Stimulated activated CD8-positive, alpha-beta memory T cell treated with anti-CD3 and anti-CD28 coated beads, Interleukin-15, amount 100 ng/mL, for 24 hours (primary cell): ENCODE measurements around the gene CD68.
A peak's percentile ranks its signal among the peaks of the same experiment; 100 is the strongest.
"Not testable (repeated sequence)": the region's sequence is repeated elsewhere in the genome, so short reads cannot be mapped to it uniquely, and the experiment has no call there.

Experiments
- DNase-seq: peaks from one replicate; pipeline ENCODE4 v3.0.0-alpha.2; 2020; ENCODE audit warnings: low read depth

The CD68 gene

DNA sequence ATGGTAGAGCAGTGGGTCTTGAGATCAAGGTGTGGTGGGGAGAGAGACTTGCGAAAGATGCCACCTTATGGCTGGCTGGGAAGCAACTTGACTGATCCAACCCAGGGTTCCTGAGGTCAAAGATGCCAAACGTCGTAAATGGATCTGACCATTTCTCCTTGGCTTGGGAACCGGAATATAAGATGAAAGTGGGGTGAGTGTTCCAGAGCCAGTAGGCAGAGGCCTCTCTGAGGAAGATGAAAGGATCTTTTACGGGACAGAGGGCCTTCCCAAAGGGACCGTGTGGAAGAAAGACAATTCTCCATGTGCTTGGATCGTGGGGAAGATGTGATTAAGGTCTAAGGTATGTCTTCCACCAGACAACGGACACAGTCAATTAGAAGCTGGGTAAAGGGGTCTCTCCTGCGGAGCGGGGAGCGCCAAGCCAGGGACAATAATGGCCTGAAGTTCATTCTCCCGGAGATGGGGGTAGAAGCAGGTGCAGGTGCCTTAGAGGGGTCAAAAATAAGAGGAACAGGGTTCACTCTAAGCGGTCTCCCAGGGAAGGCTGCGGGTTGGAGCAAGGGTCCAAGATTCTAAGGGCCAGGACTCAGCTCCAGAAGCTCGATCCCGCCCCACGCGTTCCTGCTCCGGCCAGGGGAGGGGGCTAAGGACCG is 34.5 kb downstream of the CD68 start:
- no peak for DNase-seq

DNA sequence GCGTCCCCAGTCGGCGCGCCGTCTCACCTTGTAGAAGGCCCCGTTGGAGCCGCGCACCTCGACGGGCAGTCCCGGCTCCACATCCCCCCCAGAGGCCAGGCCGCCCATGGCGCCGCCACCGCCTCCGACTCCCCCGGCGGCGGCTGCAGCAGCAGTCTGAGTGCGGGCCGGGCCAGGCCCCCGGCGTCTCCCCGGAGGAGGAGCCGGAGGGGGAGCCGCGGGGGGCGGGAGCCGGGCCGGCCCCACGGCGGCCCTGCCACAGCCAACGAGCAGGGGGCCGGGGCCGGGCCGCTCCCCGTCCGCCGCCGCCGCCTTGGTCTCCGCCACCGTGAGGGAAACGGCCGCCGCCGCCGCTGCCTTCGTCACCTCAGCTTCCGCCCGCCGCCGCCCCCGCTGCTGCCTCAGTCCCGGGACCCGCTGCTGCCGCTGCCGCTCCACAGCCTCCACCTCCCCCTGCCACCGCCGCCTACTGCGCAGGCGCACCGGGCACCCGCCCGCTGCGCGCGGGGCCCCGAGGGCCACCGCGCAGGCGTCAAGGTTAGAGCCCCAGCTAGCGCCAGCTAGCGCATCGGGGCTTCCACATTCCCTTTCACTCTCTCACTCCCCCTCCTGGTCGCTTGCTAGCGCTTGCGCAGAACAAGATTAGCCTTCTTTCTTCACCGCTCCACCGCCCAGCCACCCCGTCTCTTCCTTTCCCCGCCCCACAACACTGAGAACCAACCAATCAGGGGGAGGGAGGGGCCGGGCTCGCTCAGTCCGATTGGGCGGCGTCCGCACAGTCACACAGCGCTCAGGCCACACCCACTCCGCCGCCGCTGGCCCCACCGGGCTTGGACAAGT is 35.2 kb downstream of the CD68 start, which contains the start of gene FXR2:
TSS of gene FXR2 (minus strand) at position 473 of the 840 bp plus-strand sequence. CDS start at position 108, 365 bp downstream.
- peak; percentile 93 for DNase-seq

DNA sequence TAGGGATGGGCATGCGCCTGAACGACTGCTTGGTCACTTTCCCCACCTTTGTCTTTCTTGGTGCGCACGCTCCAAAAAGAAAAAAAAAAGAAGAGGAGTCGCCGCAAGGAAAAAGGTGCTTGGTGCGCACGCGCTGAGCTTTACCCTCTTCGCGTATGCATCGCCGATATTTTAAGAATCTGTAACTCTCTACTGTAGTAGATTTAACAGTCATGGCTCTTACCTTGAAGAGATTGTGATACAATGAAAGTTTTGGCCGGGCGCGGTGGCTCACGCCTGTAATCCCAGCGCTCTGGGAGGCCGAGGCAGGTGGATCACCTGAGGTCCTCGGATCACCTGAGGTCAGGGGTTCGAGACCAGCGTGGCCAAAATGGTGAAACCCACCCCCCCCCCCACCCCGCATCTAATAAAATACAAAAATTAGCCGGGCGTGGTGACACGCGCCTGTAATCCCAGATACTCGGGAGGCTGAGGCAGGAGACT is 35.9 kb downstream of the CD68 start:
- DNase-seq: no peak

DNA sequence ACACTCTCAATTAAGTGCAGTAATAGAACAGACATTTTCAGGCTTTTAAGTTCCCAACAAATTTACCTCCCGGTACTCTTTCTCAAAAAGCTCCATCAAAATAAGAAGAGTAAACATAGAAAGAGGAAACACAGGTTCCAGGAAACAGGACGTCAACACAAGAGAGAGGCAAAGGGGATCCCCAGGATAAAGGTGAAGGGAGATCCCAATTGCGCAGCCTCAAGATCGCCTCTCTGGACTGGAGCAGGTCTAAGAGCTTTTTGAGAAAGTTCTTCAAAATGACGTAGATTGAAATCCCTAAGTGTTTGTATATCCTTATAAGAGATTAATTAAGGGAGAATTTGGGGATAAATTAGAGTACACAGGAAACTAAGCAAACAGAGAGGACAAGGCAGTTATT is 39.2 kb downstream of the CD68 start:
- no peak for DNase-seq

DNA sequence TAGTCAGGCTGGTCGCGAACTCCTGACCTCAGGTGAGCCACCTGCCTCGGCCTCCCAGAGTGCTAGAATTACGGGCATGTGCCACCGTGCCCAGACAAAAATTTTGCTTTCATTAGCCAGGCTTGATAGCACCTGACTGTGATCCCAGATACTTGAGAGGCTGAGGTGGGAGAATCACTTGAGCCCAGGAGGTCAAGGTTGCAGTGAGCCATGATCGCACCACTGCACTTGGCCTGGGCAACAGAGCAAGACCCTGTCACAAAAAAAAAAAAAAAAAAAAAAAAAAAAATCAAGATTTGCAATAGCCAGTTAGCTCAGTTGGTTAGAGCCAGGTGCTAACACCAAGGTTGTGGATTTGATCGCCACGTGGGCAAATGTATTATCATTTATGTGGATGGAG is 41.4 kb downstream of the CD68 start:
- no peak for DNase-seq

DNA sequence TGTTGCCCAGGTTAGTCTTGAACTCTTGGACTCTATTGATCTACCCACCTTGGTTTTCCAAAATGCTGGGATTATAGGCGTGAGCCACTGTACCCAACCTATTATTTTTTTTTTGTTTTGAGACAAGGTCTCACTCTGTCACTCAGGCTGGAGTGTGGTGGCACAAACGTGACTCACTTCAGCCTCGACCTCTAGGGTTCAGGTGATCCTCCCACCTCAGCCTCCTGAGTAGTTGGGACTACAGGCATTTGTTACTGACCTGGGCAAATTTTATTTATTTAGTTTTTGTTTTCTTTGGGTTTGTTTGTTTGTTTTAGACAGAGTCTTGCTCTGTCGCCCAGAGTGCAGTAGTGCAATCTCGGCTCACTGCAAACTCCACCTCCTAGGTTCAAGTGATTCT is 44.2 kb downstream of the CD68 start:
- DNase-seq: no peak

DNA sequence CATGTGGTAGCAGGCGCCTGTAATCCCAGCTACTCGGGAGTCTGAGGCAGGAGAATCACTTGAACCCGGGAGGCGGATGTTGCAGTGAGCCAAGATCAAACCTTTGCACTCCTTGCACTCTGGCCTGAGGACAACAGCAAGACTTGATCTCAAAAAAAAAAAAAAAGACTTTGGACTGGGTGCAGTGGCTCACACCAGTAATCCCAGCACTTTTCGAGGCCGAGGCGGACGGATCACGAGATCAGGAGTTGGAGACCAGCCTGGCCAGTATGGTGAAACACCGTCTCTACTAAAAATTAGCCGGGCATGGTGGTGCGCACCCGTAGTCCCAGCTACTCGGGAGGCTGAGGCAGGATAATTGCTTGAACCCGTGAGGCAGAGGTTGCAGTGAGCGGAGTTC is 46.3 kb downstream of the CD68 start:
- DNase-seq: not testable (repeated sequence)

DNA sequence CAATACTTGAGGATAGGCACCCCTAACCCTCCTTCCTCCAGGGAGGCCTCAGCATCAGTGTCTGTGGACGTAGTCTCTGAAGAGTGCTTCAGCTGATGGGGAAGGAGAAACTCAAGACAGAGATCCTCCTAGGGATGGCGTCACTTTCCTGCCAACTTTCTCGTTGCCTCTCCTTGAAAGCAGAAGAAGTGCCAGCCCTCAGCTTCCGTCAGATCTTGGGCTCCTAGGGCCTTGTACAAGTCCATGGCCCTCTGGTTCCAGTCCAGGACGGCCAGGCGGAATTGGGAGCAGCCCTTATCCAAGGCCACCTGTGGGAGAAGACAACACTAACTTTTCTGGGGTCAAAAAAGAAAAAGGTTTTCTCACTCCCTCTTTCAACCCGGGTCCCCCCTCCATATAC is 46.9 kb downstream of the CD68 start:
- no peak for DNase-seq

DNA sequence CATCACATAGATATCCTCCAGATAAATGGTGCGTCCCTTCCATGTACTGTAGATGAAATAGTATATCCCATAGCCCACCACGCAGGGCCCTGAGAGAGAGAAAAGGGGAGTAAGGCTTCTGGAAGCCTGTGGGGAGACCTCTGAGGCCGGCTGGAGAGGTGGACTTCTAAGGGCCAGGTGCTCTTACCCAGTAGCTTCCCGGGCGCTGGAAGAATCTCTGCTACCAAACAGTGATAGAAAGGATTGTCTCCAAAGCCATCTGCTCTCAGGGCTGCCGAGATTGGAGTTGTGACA is 47.5 kb downstream of the CD68 start:
- no peak for DNase-seq

DNA sequence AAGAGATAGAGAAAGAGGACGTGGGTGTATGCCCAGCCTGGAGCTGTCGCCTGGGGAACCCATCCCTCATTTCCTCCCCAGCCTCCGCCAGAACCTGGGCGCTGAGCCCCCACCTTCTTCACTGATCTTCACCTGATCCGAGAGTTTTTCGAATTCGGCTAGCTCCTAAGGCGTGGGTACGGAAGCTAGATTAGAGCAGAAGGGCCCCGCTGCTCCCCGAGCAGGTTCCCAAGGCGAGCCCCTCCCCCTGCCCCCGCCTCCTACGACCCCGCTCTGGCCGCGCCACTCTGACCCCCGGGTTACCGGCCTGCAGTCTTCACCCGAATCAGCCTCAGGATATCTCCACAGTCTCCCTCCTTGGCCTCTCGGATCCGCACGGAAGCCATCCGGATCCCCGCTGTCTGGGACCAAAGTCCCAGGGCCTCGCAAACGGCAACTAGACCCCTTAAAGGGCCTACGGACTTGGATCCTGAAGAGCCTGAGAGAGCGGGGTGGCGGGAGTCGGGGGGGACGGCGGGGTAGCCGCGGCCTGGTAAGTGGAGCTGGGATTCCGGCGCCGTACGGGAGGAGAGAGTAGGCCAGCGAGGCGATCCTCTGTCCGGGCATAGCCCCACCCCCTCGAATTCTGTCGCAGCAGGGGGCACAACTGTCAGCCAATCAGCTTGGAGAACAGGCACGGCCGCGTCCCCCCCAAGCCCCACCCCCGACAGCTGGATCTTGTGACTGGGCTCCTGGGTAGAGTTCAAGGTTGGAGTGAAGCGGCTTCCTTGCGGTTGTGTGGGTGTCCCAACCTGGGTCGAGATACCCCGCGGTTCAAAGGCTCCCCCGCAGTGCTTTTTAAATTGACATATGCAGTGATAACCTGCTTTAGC is 48.0 kb downstream of the CD68 start, which contains the start of gene SAT2:
TSS of gene SAT2 (minus strand) at position 572 of the 872 bp plus-strand sequence. CDS start at position 386, 186 bp downstream.
- peak; percentile 49 for DNase-seq

DNA sequence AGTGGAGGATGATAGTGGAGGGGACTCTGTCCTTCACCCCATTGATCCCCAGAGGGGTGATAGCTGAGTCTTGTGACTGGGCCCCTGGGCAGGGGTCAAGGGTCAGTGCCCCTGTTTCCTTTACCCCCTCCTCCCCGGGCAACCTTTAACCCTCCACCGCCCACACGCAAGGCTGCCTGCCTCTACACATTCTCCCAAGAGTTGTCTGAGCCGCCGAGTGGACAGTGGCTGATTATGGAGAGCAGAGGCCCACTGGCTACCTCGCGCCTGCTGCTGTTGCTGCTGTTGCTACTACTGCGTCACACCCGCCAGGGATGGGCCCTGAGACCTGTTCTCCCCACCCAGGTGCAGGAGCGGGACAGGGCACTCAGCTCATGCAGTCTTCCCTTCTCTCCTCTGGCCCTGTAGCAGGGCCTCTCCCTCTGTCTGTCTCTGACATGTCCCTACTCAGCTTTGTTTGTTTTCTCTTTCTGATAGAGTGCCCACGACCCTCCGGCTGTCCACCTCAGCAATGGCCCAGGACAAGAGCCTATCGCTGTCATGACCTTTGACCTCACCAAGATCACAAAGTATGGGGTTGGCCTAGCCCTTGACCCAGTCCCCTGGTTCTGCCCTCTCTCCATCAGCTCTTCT is 50.6 kb downstream of the CD68 start, which contains the start of gene SHBG:
TSS of gene SHBG (plus strand) at position 197 of the 633 bp plus-strand sequence. CDS start at position 235, 38 bp downstream.
- no peak for DNase-seq
